ENCODE data around the gene RALGAPA2. TPM values are rescaled to one million over a fixed set of nuclear protein-coding genes. Genes with fewer than 3 reads are reported as not detected.

Gene RALGAPA2
- total RNA-seq, 4 donors from 2014 or later, result 25.9 to 48.9 (median 38.6) TPM

GRCh38 chr20:20442466-20442865 lies 270.0 kb downstream of the RALGAPA2 start:
- Histone ChIP-seq H3K9me3 (no peaks in the 10 kb centered on the region), H3K4me3 (no peak overlapping the region), H3K27ac (no peak overlapping the region), H3K4me1 (no peaks in the 10 kb centered on the region), H3K27me3 (no peaks in the 10 kb centered on the region), H3K36me3 (no peaks in the 10 kb centered on the region)
- TF ChIP-seq CTCF (IDR thresholded peaks at IDR 0.05) (no peak), POLR2A (IDR thresholded peaks at IDR 0.05) (no peak)
- DNase-seq, result no peak
- intact Hi-C loops (cut with DNase I; ENCODE audit: low total_unique reads), result no loop called here

DNA sequence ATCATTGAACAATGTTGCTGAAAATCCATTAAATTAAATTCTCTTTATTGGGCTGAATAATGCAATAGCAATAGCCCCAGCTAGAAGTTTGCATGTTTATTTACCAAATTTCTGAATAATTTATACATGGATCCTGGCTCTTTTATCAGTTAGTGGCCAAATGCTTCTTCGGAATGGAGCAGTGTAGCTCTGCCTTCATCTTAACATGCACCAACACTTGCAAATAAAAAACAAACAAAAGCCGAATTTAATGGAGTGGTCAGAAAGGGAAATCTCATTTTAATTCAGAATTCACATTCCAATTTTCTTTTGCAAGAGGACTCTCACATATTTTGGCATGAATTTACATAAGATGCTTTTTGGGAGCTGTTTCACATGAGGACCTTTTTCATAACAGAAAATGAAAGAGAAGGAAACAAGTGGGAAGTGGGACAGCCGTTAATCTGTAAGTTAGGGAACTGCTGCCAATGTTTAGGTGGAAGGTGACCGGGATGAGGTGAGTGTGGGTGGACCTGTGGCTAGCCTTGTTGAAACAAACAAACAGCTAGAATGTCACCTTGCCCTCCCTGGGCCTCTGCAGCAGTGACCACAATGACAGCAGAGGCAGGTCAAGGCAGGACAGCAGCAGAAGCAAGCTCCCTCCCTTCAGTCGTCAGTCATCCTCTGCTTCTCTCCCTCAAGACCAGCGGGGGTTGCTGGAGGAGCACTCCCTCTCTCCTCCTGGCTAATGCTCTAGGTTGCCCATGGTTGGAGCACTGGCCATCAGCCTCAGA lies 271.4 kb downstream of the RALGAPA2 start:
- intact Hi-C loops (cut with DNase I; ENCODE audit: low total_unique reads), result no loop called here
- no peak for DNase-seq
- TF ChIP-seq CTCF (IDR thresholded peaks at IDR 0.05), result no peak
- no peak for TF ChIP-seq POLR2A (IDR thresholded peaks at IDR 0.05)
- no peaks in the 10 kb centered on the region for H3K27me3 ChIP-seq
- H3K9me3 ChIP-seq, result no peaks in the 10 kb centered on the region
- no peaks in the 10 kb centered on the region for H3K36me3 ChIP-seq
- H3K4me1 ChIP-seq, result no peaks in the 10 kb centered on the region
- H3K27ac ChIP-seq, result no peak overlapping the region
- H3K4me3 ChIP-seq, result no peak overlapping the region

- H3K36me3 ChIP-seq, result no peaks in the 10 kb centered on the region
- intact Hi-C loops (cut with DNase I; ENCODE audit: low total_unique reads), result no loop called here
- no peak overlapping the region for H3K27ac ChIP-seq
These were observed 272.0 kb downstream of the RALGAPA2 start for GRCh38 chr20:20440481-20440880.

DNA sequence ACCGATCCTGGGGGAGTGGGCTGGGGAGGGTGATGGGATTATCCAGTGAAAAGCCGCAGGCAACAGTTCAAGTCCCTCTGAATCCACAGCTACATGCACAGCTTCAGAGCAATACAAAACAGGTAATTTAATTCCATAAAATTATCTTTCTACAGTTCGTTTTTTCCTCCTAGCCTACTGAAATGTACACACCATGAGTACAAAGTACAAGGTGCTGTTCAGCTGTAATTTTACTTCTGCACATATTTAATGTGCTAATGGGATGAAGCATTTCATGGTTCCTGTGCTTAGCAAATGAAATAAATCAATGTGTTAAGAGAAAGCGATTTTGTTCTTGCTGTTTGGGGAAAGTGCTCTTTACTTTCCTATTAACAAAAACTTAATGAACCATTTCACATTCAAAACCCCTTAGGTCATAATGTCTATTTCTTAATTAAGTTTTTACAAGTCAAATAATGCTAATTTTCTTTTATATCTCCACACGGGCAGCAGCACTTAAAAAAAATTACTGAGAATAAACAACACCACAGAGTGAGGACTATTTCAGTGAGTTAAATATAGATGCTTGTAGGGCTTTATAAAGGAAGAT lies 272.7 kb downstream of the RALGAPA2 start:
- intact Hi-C loops (cut with DNase I; ENCODE audit: low total_unique reads), result no loop called here
- no peak overlapping the region for H3K4me3 ChIP-seq
- H3K27me3 ChIP-seq, result no peaks in the 10 kb centered on the region
- DNase-seq, result no peak
- no peaks in the 10 kb centered on the region for H3K36me3 ChIP-seq
- no peak overlapping the region for H3K27ac ChIP-seq
- H3K9me3 ChIP-seq, result no peaks in the 10 kb centered on the region
- no peak for TF ChIP-seq POLR2A (IDR thresholded peaks at IDR 0.05)
- TF ChIP-seq CTCF (IDR thresholded peaks at IDR 0.05), result no peak
- H3K4me1 ChIP-seq, result no peaks in the 10 kb centered on the region

More at GRCh38 chr20:20440481-20440880, 272.0 kb downstream of the RALGAPA2 start:
- no peak for DNase-seq
- Histone ChIP-seq H3K4me3 (no peak overlapping the region), H3K27me3 (no peaks in the 10 kb centered on the region), H3K9me3 (no peaks in the 10 kb centered on the region), H3K4me1 (no peaks in the 10 kb centered on the region)
- TF ChIP-seq POLR2A (IDR thresholded peaks at IDR 0.05) (no peak), CTCF (IDR thresholded peaks at IDR 0.05) (no peak)

- Histone ChIP-seq H3K36me3 (no peaks in the 10 kb centered on the region), H3K9me3 (no peaks in the 10 kb centered on the region), H3K4me1 (no peaks in the 10 kb centered on the region), H3K27me3 (no peaks in the 10 kb centered on the region), H3K27ac (no peak overlapping the region), H3K4me3 (no peak overlapping the region)
- no peak for TF ChIP-seq CTCF (IDR thresholded peaks at IDR 0.05)
- no peak for TF ChIP-seq POLR2A (IDR thresholded peaks at IDR 0.05)
- DNase-seq, result no peak
- intact Hi-C loops (cut with DNase I; ENCODE audit: low total_unique reads), result no loop called here
These were observed 275.1 kb downstream of the RALGAPA2 start for GRCh38 chr20:20437314-20437713.
